HG03097 (cell line): ENCODE results near the gene HTR3C.
"Not testable (repeated sequence)": the region's sequence is repeated elsewhere in the genome, so short reads cannot be mapped to it uniquely, and the experiment has no call there.

Source experiments
- ATAC-seq: cut with Tn5 transposase; IDR thresholded peaks from one replicate; pipeline ENCODE4 v1.9.1; 2021; ENCODE audit not compliant: unreplicated experiment, low FRiP score

HTR3C gene, protein sequence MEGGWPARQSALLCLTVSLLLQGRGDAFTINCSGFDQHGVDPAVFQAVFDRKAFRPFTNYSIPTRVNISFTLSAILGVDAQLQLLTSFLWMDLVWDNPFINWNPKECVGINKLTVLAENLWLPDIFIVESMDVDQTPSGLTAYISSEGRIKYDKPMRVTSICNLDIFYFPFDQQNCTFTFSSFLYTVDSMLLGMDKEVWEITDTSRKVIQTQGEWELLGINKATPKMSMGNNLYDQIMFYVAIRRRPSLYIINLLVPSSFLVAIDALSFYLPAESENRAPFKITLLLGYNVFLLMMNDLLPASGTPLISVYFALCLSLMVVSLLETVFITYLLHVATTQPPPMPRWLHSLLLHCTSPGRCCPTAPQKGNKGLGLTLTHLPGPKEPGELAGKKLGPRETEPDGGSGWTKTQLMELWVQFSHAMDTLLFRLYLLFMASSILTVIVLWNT

DNA sequence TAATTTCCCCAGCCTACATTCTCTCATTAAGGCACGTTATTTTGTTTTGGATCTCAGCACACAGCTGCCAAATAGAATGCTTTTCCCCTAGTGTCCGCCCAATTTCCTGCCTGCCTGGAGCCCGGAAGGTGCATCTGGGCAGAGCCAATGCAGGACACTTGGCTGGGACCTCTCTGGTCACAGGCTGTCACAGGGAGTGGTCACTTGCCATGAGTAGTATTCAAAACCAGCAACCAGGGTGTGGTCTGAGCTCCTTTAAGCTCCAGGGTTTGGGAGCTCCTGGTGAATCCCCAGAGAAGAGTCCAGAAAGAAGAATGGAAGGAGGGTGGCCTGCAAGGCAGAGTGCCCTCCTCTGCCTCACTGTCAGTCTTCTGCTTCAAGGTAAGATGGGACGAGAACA is at the start of gene HTR3C:
Gene HTR3C (plus strand): TSS at position 281 of the 400 bp plus-strand sequence. CDS start 34 bp downstream, at position 315.
- ATAC-seq, result no peak

DNA sequence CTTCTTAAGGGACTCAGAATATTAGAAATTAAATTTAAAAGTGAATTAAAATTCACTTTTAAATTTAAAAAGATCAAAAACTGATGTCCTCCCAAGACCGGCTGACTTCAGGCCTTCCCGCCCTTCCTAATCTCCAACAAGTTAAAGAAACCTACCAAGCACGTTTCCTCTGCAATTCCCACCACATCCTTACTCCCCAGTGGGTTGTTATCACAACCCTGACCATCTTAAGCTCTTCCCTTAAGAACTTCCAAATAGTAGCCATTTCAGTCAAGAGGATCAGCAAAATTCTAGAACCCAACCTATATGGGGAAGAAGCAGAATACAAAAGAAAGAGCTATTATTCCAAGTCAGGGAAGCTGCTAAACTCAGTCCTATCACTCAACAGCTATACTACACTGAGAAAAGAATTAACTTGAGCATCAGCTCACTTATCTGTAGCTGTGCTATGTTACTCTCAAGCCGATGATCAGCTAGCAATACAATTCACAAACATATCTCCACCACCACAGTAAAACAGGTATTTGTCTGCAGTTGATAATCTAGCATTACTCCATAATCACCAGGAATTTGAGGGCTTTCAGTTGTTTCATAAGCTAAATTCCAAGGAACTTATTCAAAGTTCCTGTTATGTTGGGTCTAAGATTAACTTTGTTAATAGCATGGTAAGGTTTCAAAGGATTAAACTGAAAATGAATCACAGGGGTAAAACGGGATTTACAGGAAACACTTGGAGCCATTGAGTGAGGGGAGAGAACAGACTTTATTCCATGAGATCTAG is 49.5 kb upstream of the HTR3C start:
- no peak for ATAC-seq

DNA sequence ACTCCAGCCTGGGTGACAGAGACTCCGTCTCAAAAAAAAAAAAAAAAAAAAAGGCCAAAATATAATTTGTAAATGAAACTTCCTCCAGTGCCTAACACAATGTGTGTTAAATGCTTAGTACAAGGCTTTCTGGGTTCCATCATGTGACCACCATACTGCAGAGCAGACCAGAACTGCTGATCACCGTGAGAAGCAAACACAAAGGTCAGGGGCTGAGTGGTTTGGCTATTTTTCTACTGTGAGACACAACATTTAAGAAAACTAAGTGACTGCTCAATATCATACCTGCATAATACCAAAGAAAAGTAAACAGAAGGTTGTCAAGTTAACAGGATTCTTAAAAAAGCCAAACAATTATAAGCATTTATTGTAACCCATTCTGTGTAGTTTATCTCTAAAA is 48.4 kb upstream of the HTR3C start:
- ATAC-seq, result no peak

DNA sequence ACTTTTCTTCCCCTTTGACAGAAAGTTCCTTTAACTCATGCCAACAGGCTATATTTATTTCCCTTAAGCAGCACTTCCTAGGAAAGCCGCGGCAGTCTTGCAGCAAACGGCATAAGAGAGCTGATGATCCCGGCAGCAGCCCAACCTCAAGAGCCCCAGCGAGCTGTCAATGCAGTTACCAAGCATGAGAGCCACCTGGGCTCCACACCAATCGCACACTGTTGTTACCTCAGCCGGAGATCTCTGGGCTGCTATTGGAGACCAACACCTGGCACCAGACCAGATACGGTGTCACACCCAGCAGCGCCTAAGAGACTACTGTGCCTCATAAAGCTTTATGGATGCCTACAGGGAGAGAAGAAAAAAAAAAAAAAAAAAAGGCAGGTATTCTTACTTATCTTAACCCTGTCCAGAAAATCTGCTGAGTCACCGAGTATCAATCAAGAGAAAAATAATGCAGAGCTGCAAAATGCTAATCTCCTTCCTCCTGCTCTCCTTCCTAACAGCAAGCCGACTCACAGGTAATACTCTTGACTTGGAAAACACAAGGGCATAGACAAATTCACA is 46.8 kb upstream of the HTR3C start:
- peak; percentile 59 for ATAC-seq

DNA sequence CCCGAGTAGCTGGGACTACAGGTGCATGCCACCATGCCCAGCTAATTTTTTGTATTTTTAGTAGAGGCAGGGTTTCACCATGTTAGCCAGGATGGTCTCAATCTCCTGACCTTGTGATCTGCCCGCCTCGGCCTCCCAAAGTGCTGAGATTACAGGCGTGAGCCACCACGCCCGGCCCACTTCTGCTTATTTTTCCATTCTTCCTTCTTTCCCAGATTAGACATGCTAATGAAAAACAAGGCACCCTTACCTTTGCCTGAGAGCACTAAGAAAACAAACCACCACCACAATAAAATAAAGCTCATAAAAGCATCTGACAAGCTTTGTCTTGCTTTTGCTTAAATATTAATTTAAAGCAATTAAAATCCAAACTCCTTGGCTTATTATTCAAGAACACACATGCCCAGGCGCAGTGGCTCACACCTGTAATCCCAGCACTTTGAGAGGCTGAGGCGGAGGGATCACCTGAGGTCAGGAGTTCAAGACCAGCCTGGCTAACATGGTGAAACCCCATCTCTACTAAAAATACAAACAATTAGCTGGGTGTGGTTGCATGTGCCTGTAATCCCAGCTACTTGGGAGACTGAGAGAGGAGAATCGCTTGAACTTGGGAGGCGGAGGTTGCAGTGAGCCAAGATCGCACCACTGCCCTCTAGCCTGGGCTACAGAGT is 45.6 kb upstream of the HTR3C start:
- not testable (repeated sequence) for ATAC-seq

DNA sequence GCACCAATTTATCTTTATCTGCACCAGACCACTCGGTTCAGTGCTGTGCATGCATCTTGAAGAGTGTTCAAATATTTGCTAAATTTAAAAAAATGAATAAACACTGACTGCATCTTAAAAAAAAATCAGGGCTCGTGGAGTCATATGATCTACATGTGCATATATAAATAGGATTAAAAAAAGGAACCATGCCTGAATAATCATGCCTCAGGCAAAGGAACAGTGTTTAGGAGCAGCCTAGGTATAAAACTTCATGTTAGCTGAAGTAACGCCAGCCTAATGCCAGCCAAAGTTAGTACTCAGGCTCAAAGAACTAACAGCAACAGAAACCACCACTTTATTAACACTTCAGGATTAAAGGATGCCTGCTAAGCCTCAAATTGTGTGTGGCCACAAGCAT is 44.7 kb upstream of the HTR3C start:
- ATAC-seq, result no peak

DNA sequence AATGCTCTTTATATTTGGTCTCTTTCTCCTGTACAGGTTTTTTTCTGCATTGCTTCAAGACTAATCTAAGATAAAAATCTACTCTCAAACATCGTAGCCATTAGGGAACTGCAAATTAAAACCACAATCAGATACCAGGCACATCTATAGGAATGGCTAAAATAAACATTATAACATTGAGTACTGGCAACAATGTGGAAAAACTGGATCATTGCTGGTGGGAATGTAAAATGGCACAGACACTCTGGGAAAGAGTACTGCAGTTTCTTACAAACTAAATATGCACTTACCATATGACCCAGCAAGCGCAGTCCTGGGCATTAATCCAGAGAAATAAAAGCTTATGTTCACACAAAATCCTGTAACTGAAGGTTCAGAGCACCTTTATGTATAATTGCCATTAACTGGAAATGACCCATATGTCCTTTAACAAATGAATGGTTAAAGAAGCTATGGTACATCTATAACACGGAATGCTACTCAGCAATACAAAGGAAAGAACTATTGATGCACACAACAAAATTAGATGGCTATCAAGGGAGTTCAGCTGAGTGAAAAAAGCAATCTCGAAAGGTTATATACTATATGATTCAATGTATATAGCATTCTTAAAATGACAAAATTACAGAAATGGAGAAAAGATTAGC is 41.5 kb upstream of the HTR3C start:
- ATAC-seq, result no peak

DNA sequence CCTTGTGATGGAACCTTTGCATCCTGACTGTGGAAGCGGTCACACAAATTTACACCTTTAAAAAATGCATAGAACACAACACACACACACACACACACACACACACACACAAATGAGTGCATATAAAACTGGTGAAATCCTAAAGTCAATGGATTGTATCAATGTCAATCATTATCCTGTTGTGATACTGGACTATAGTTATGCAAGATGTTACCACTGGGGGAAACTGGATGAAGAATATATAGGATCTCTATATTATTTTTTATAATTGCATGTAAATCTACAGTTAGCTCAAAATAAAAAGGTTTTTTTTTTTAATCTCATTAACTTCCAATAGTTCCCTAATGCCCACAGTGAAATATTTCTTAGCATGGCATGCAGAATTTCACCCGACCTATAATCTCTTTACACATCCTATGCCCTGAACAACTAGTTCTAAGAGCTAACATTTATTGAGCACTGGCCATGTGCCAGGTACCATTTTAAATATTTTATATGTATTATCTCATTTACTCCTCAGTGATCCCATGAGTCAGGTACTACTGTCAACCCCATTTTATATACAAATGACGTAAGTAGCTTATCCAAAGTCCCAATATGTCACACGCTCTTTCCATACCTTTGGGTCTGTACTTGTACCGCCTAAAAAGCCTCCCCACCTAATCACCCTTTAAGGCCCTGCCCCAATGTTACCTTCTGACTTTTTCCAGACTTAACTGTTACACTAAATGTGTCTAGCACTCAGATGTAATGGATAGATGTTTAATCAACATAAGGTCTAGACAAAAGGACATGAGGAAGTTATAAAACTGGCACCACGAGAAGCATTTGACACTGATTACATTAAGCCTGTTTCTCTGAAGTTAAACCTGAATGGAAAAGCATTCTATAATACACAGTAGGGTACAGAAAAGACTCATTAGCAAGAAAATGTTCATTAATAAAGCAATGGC is 40.6 kb upstream of the HTR3C start:
- no peak for ATAC-seq

DNA sequence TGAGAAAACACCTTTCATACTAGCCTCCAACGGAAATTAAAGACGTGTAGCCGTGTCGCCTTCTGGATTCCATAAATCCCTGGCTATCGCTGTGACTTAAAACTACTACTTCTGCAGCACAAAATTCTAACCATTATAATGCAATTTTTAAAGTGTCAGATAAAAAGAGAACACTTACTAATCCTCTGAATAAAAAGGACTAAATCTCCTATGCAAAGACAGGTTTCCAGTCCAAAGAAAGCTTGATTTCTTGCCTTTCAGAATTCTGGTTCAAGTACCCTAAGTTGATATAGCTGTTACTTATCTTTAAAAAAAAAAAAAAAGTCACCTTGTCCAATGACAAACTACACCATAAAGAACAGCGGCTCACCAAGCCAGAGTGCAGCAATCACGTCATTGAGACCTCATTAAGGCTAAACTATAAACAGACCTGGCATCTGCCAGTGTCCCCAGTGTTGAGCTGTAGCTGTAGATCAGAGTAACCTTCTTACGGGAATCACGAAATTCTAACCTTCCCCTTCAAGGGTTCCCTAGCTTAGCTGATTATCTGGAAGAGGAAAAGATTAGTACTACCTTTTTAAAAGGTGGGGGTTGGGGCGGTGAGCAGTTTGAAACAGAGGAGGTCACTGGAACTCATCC is 37.3 kb upstream of the HTR3C start:
- ATAC-seq, result no peak

DNA sequence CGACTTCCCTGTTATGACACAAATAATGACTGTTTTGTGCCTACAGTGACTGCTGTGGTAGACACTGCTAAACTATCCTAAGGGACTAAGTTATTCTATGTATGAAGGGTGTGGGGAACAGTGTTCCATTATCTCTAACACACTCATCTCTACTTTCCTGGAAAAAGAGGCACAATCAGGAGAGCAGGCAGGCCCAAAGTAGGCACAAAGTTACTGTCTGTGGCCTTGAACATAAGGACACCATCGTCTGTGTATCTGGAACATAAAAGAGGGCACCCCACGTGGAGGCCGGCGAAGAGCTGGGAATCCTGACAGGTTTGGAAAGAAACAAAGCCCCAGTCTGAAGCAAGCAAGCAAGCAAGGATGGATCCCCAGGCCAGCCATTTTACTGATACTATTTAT is 36.7 kb upstream of the HTR3C start:
- ATAC-seq, result no peak

DNA sequence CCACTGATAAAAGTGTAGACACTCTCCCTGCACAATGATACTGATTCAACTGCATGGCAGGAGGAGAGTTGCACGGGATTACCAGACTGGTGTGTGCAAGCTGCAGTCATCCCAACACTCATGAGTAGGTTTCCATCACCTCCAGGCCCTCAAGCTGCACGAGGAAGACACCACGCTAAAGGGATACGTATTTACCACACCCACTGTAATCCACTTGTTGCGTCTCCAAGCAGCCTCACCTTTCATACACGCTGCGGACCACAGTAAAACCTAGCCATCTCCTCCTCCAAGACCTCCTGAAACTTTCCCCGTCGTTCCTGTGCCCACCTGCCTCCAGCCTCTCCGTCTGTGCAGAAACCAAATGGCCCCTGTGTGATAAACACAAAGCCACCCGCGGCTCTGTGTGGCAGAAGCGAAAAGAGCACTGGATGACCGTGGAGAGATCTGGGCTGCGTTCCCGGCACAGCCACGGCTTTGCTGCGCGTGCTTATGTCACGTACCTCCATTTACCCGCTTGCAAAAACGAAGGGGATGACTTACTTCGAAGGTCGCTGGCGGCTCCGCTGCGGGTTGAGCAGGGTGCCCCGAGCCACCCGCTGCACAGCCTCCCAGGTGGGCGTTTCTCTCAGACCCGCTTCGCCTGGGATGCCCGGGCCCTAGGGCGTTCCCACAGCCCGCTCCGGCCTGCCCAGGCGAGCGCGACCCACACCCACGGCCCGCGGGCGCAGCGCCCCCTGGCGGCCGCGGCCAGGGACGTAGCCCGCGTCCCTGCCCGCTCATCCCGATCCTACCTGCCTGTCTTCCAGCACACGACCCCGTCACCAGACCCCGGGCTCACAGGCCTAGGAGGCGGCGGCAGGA is 35.8 kb upstream of the HTR3C start:
- peak; percentile 58 for ATAC-seq

DNA sequence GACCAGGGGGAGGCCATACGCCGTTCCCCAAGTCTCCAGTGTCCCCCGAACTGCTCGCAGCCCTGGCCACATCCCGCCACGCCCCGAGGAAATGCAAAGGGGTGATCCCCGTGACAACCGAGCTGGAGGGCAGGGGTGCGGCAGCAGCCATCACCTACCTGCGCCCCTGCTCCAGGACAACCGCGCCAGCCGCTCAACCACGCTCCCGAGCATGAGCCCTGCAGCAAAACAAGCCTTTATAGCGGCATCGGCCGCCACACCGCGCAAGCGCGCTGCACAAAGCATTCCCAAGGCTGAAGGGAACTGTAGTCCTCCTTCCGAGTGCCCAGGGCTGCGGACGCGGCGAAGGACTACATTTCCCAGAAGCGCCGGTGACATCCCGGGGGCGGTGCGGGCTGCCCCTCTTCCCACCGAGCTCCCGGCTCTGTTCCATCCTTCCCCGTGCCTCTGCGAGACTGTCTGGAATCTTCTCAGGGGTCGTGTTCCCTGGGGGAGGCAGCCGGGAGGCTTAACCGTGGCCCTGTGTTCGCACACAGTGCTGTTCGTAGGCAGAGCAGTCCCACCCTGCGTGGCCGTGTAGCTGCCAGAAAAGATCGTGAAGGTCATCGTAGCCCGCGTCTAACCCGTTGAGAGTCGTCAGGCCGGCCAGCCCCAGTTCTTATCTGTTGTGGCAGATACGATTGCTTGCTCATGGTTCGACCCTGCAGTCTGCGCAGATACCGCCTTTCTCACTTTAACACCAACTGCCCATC is 35.0 kb upstream of the HTR3C start, which contains the start of gene ABCC5:
Gene ABCC5 (minus strand): TSS at position 213 of the 752 bp plus-strand sequence. CDS start 3,492 bp downstream, outside the sequence.
- ATAC-seq, result peak; percentile 98

DNA sequence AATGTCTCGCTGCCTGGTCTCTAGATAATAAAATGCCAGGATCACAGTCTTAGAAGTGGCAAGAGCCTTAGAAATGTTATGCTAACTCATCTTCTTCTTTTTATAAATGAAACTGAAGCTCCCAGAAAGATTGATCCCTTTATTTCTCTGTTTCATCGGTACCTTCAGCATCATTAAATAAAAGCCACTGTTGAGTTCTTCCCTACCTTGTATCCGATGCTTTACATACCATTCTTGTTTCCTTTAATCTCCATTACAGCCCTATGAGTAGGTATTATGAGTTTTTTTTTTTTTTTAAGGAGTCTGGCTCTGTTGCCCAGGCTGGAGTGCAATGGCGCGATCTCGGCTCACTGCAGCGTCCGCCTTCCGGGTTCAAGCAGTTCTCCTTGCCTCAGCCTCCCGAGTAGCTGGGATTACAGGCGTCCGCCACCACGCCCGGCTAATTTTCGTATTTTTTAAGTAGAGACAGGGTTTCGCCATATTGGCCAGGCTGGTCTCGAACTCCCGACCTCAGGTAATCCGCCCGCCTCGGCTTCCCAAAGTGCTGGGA is 34.3 kb upstream of the HTR3C start:
- no peak for ATAC-seq

DNA sequence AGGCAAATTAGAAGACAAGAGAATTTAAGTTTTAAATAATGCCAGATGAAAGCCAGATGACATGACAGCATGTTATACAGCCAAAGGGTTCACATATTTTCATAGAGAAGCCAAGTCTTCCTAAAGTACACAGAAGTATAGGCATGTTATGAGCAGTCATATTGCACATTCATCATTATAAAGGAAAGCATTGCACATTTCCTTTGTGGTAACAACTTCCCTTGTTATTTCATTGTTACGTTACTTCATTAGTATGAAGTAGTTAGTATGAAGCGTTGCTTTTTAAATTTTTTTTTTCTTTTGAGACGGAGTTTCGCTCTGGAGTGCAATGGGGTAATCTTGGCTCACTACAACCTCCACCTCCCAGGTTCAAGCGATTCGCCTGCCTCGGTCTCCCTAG is 30.5 kb upstream of the HTR3C start:
- no peak for ATAC-seq

DNA sequence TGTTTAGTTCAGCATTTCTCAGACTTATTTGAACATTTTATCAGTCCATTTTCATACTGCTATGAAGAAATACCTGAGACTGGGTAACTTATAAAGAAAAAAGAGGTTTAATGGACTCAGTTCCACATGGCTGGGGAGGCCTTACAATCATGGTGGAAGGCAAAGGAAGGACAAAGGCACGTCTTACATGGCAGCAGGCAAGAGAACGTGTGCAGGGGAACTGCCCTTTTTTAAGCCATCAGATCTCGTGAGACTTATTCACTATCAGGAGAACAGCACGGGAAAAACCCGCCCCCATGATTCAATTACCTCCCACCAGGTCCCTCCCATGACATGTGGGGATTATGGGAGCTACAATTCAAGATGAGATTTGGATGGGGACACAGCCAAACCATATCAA is 27.6 kb upstream of the HTR3C start:
- not testable (repeated sequence) for ATAC-seq

DNA sequence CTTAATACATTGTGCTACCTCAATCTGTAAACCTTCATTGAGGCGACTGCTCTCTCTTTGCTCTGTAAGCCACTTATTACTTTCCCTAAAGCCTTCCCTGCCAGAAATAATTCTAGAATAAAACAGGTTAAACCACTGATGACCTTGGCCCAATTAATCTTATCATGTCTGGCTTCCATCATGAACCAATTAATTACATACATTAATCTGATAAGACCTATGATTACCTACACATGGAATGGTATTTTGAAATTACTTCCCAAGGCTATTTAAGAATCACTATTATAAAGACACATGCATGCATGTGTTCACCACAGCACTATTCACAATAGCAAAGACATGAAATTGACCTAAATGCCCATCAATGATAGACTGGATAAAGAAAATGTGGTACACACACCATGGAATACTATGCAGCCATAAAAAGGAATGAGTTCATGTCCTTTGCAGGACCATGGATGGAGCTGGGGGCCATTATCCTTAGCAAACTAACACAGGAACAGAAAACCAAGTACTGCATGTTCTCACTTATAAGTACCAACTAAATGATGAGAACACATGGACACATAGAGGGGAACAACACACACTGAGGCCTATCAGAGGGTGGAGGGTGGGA is 24.5 kb upstream of the HTR3C start:
- not testable (repeated sequence) for ATAC-seq
